OCI-LY1 (cell line): Measurements from ENCODE around the gene SEPTIN3.

Experiments used
- H2AFZ ChIP-seq: fragments of 200-600 bp; sonication (generic), shearing (Covaris generic); 2 replicates; pipeline ENCODE4 v1.6.0; 2014; ENCODE audit warnings: antibody characterized with exemption, mild to moderate bottlenecking, low read length
- H3F3A ChIP-seq: fragments of 200-600 bp; sonication (generic), shearing (Covaris generic); 2 replicates; pipeline ENCODE4 v1.6.0; 2014; ENCODE audit warnings: mild to moderate bottlenecking, antibody characterized with exemption, low read length, moderate library complexity; ENCODE audit not compliant: insufficient read depth
- H3K27ac ChIP-seq: fragments of 200-600 bp; sonication (generic); 2 replicates; pipeline ENCODE4 v1.5.1; 2014; ENCODE audit warnings: low read length, mixed run types, mild to moderate bottlenecking, low read depth; ENCODE audit not compliant: poor library complexity, severe bottlenecking
- H3K27me3 ChIP-seq: fragments of 200-600 bp; sonication (generic); 2 replicates; pipeline ENCODE4 v1.6.0; 2014; ENCODE audit warnings: antibody characterized with exemption, mild to moderate bottlenecking, low read length, moderate library complexity; ENCODE audit not compliant: insufficient read depth
- H3K36me3 ChIP-seq: fragments of 200-600 bp; sonication (generic); 2 replicates; pipeline ENCODE4 v1.6.1; 2014; ENCODE audit warnings: mild to moderate bottlenecking, antibody characterized with exemption, low read length, moderate library complexity, mixed read lengths; ENCODE audit not compliant: insufficient read depth
- H3K4me1 ChIP-seq: fragments of 200-600 bp; sonication (generic); 2 replicates; pipeline ENCODE4 v1.5.1; 2014; ENCODE audit warnings: mild to moderate bottlenecking, low read length, moderate library complexity; ENCODE audit not compliant: insufficient read depth, severe bottlenecking
- H3K4me2 ChIP-seq: fragments of 200-600 bp; sonication (generic), shearing (Covaris generic); 2 replicates; pipeline ENCODE4 v1.6.1; 2014; ENCODE audit warnings: low read length
- H3K4me3 ChIP-seq: fragments of 200-600 bp; sonication (generic); 2 replicates; pipeline ENCODE4 v1.5.1; 2014; ENCODE audit warnings: low read length, low read depth, mild to moderate bottlenecking, mixed read lengths; ENCODE audit not compliant: poor library complexity, severe bottlenecking
- H3K79me2 ChIP-seq: fragments of 200-600 bp; shearing (Covaris generic); 2 replicates; pipeline ENCODE4 v1.6.1; 2016; ENCODE audit warnings: mixed run types, low read length, mixed read lengths; ENCODE audit not compliant: insufficient read depth
- H3K9ac ChIP-seq: fragments of 200-600 bp; sonication (generic), shearing (Covaris generic); 2 replicates; pipeline ENCODE4 v1.6.1; 2014; ENCODE audit warnings: mild to moderate bottlenecking, low read length, mixed read lengths
- H3K9me2 ChIP-seq: fragments of 200-600 bp; sonication (generic), shearing (Covaris generic); 2 replicates; pipeline ENCODE4 v1.6.1; 2014; ENCODE audit warnings: low read depth, mild to moderate bottlenecking, low read length, mixed read lengths
- H3K9me3 ChIP-seq: fragments of 200-600 bp; shearing (Covaris generic); 2 replicates; pipeline ENCODE4 v1.6.1; 2014; ENCODE audit warnings: low read length, mixed read lengths
- H4K20me1 ChIP-seq: fragments of 200-600 bp; sonication (generic), shearing (Covaris generic); 2 replicates; pipeline ENCODE4 v1.6.0; 2016; ENCODE audit warnings: mild to moderate bottlenecking, low read length; ENCODE audit not compliant: insufficient read depth
- EZH2 ChIP-seq: fragments of 200-600 bp; sonication (generic), shearing (Covaris generic); IDR thresholded peaks from 2 replicates; pipeline ENCODE4 v1.8.0; 2017; ENCODE audit warnings: borderline replicate concordance, mixed run types, mild to moderate bottlenecking, antibody characterized with exemption, low read length, moderate library complexity, mixed read lengths
- TF ChIP-seq, protein P1 (sequence below): fragments of 200-600 bp; sonication (generic), shearing (Covaris generic); IDR thresholded peaks from 2 replicates; pipeline ENCODE4 v1.5.1; 2017; ENCODE audit warnings: mild to moderate bottlenecking, antibody characterized with exemption, low read length, moderate library complexity, mixed read lengths

The SEPTIN3 gene

DNA sequence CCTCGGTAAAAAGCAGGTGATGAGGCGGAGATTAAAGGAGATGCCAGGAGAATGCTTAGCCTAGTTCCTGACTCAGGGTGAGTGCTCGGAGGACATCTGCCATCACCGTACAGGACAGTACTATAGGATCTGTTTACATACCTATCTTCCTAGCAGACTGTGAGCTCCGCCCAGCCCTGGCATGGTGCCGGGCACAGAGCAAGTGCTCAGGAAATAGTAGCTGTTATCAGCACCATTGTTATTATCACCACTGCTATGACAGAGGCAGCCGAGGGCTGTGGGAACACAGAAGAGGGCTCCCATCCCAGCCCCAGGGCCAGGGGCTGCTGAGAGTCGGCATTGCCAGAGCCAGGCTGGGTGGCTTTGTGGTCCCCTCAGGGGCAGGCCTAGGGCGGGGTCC is 642 bp upstream of the SEPTIN3 start:
- no peak overlapping the region for H3K4me3 ChIP-seq
- H3K9ac ChIP-seq, result no peak overlapping the region
- H3K27ac ChIP-seq, result no peak overlapping the region
- no peaks in the 10 kb centered on the region for H3K9me2 ChIP-seq
- TF ChIP-seq, protein P1, sequence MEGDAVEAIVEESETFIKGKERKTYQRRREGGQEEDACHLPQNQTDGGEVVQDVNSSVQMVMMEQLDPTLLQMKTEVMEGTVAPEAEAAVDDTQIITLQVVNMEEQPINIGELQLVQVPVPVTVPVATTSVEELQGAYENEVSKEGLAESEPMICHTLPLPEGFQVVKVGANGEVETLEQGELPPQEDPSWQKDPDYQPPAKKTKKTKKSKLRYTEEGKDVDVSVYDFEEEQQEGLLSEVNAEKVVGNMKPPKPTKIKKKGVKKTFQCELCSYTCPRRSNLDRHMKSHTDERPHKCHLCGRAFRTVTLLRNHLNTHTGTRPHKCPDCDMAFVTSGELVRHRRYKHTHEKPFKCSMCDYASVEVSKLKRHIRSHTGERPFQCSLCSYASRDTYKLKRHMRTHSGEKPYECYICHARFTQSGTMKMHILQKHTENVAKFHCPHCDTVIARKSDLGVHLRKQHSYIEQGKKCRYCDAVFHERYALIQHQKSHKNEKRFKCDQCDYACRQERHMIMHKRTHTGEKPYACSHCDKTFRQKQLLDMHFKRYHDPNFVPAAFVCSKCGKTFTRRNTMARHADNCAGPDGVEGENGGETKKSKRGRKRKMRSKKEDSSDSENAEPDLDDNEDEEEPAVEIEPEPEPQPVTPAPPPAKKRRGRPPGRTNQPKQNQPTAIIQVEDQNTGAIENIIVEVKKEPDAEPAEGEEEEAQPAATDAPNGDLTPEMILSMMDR, result no peak
- TF ChIP-seq EZH2, result no peak
- H4K20me1 ChIP-seq, result no peaks in the 10 kb centered on the region
- no peaks in the 10 kb centered on the region for H3K36me3 ChIP-seq
- H3K4me2 ChIP-seq, result no peak overlapping the region
- no peaks in the 10 kb centered on the region for H3K4me1 ChIP-seq
- H3K79me2 ChIP-seq, result no peaks in the 10 kb centered on the region
- H3K27me3 ChIP-seq, result peaks cover 16% of the 10 kb centered on the region
- no peaks in the 10 kb centered on the region for H3F3A ChIP-seq
- H3K9me3 ChIP-seq, result no peaks in the 10 kb centered on the region
- H2AFZ ChIP-seq, result no peak overlapping the region

DNA sequence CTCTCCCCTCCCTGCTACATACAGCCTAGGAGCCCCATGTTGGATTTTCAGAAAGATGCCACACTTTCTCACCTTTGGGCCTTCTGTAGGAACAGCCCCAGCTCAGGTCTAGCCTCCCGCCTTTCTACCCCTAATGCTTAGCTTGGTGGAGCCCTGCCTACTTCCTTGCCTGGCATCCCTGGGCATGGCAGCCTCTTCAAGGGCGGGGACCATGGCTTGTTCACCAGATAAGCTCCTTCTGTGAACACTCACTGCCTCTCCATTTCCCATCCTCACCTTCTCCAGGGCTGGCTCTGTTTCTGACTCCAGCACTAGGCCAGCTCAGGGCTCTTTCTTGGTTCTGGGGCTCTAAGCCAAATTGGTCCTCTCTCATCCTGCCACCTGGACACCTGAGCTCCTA is 1.4 kb downstream of the SEPTIN3 start:
- no peak overlapping the region for H3K9ac ChIP-seq
- no peaks in the 10 kb centered on the region for H3K9me3 ChIP-seq
- H3K36me3 ChIP-seq, result no peaks in the 10 kb centered on the region
- H3K4me1 ChIP-seq, result no peaks in the 10 kb centered on the region
- H3K4me3 ChIP-seq, result no peak overlapping the region
- H3K4me2 ChIP-seq, result no peak overlapping the region
- H3K27ac ChIP-seq, result no peak overlapping the region
- no peak overlapping the region for H2AFZ ChIP-seq
- no peaks in the 10 kb centered on the region for H3K9me2 ChIP-seq
- no peak for TF ChIP-seq EZH2
- TF ChIP-seq, protein P1, result no peak
- no peaks in the 10 kb centered on the region for H3F3A ChIP-seq
- peaks cover 20% of the 10 kb centered on the region for H3K27me3 ChIP-seq
- no peaks in the 10 kb centered on the region for H3K79me2 ChIP-seq
- no peaks in the 10 kb centered on the region for H4K20me1 ChIP-seq

DNA sequence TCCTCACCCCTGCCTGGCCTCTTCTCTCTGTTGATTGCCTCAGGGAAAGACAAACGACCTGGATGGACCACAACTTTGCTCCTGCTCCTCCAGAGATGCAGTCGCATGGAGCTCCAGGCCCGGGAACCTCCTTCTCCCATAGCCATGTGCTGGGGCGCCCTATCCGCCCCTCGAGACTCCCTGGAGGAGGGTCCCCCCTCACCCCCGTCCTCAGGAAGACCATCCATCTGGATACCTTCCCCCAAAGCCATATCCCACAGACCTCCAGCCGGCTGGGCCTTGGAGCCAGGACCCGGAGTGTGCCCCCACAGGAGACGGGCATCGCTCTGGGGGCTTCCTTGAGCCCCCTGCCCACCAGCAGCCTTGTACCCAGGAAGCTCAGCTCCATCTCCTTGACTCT is 2.2 kb downstream of the SEPTIN3 start:
- Histone ChIP-seq H3K27me3 (peaks cover 28% of the 10 kb centered on the region), H3F3A (no peaks in the 10 kb centered on the region), H3K9me3 (no peaks in the 10 kb centered on the region), H3K4me1 (peaks cover 5% of the 10 kb centered on the region), H3K9ac (no peak overlapping the region), H3K27ac (no peak overlapping the region), H2AFZ (no peak overlapping the region), H3K4me3 (no peak overlapping the region), H4K20me1 (no peaks in the 10 kb centered on the region), H3K4me2 (no peak overlapping the region), H3K36me3 (no peaks in the 10 kb centered on the region), H3K79me2 (no peaks in the 10 kb centered on the region), H3K9me2 (no peaks in the 10 kb centered on the region)
- TF ChIP-seq EZH2, result no peak
- TF ChIP-seq, protein P1, result no peak
